Measurements from ENCODE around the gene EBF3. TPM values are rescaled to one million over a fixed set of nuclear protein-coding genes. Genes with fewer than 3 reads are reported as not detected.

The EBF3 gene
- total and polyA plus RNA-seq, 2 experiments from 2014 or later, result 0.27 to 0.49 TPM

- no peak for TF ChIP-seq ETS1 (IDR thresholded peaks at IDR 0.05)
- TF ChIP-seq EZH2phosphoT487 (IDR thresholded peaks at IDR 0.05; ENCODE audit: unreplicated experiment), result no peak
- no peak for TF ChIP-seq POLR2AphosphoS5 (IDR thresholded peaks at IDR 0.05; ENCODE audit: low read depth)
- no peak for TF ChIP-seq ZNF114 (CRISPR knock-in tag; IDR thresholded peaks at IDR 0.05)
- no peak for TF ChIP-seq NANOG (IDR thresholded peaks at IDR 0.05; ENCODE audit: borderline replicate concordance)
- TF ChIP-seq EZH2 (IDR thresholded peaks at IDR 0.05; ENCODE audit: low read depth, unreplicated experiment), result no peak
- no peak for TF ChIP-seq ZNF462 (CRISPR knock-in tag; IDR thresholded peaks at IDR 0.05)
- no peak for TF ChIP-seq STAT1 (IDR thresholded peaks at IDR 0.05; ENCODE audit: unreplicated experiment)
- TF ChIP-seq ZNF331 (CRISPR knock-in tag; IDR thresholded peaks at IDR 0.05; ENCODE audit: low read depth), result no peak
Measured at GRCh38 chr10:129999140-129999539, 35.1 kb upstream of the EBF3 start (continued).

- Histone ChIP-seq H3K4me2 (no peak overlapping the region), H3K79me2 (replicated peaks; ENCODE audit: insufficient read depth) (no peaks in the 10 kb centered on the region), H3K4me1 (ENCODE audit: insufficient read depth) (no peaks in the 10 kb centered on the region), H3K4me3 (no peak overlapping the region), H2AFZ (no peak overlapping the region; the same call in 1 of the 2 replicates), H3K27me3 (ENCODE audit: insufficient read depth) (no peaks in the 10 kb centered on the region), H3F3A (replicated peaks; ENCODE audit: low read depth) (no peaks in the 10 kb centered on the region), H3K9me2 (ENCODE audit: insufficient read depth) (no peaks in the 10 kb centered on the region), H4K20me1 (replicated peaks; ENCODE audit: insufficient read depth) (no peaks in the 10 kb centered on the region), H3K36me3 (ENCODE audit: insufficient read depth) (no peaks in the 10 kb centered on the region), H3K27ac (ENCODE audit: low read depth) (no peak overlapping the region)
- Mint-ChIP-seq H3K4me3 (no peak overlapping the region), H3K9me3 (peaks cover 11% of the 10 kb centered on the region; the same call in 2 of the 3 replicates), H3K27ac (no peak overlapping the region), H3K4me1 (no peaks in the 10 kb centered on the region), H3K36me3 (ENCODE audit: low read depth) (no peaks in the 10 kb centered on the region), H3K27me3 (ENCODE audit: insufficient read depth, low read depth, poor library complexity) (no peaks in the 10 kb centered on the region)
- DNase-seq (ENCODE audit: low spot score), result no peak
- no peak for ATAC-seq
- TF ChIP-seq ZNF114 (CRISPR knock-in tag; IDR thresholded peaks at IDR 0.05) (no peak), POLR2AphosphoS5 (IDR thresholded peaks at IDR 0.05; ENCODE audit: low read depth) (no peak), EZH2 (IDR thresholded peaks at IDR 0.05; ENCODE audit: low read depth, unreplicated experiment) (no peak), REST (IDR thresholded peaks at IDR 0.05; ENCODE audit: unreplicated experiment) (no peak), ETS1 (IDR thresholded peaks at IDR 0.05) (no peak), NANOG (IDR thresholded peaks at IDR 0.05; ENCODE audit: borderline replicate concordance) (no peak), EZH2phosphoT487 (IDR thresholded peaks at IDR 0.05; ENCODE audit: unreplicated experiment) (no peak)
Measured at GRCh38 chr10:129993621-129994020, 29.5 kb upstream of the EBF3 start.
